HEK293 (cell line): ENCODE data around the gene PRKCE.

Experiments
- CTCF ChIP-seq: fragments of 450-650 bp; formaldehyde crosslinking; IDR thresholded peaks from 2 replicates; pipeline ENCODE4 v1.5.1; 2016; ENCODE audit warnings: missing biosample characterization, missing genetic modification characterization
- ZBTB21 ChIP-seq: fragments of 450-650 bp; formaldehyde crosslinking; IDR thresholded peaks from 2 replicates; pipeline ENCODE4 v1.5.1; 2017; ENCODE audit warnings: missing biosample characterization, missing genetic modification characterization
- ZNF292 ChIP-seq: fragments of 450-650 bp; formaldehyde crosslinking; IDR thresholded peaks from 2 replicates; pipeline ENCODE4 v1.5.1; 2016; ENCODE audit warnings: low read depth, missing biosample characterization, missing genetic modification characterization, borderline replicate concordance
- ZNF37A ChIP-seq: fragments of 450-650 bp; IDR thresholded peaks from 2 replicates; pipeline ENCODE4 v1.5.1; 2018; ENCODE audit warnings: missing biosample characterization, missing genetic modification characterization
- ZNF555 ChIP-seq: fragments of 450-650 bp; formaldehyde crosslinking; conservative IDR thresholded peaks from 2 replicates; pipeline ENCODE4 v1.5.1; 2017; ENCODE audit warnings: missing biosample characterization, mild to moderate bottlenecking, missing genetic modification characterization, inconsistent platforms
- ZNF629 ChIP-seq: fragments of 450-650 bp; formaldehyde crosslinking; IDR thresholded peaks from 2 replicates; pipeline ENCODE4 v1.5.1; 2017; ENCODE audit warnings: missing biosample characterization, missing genetic modification characterization
- ZNF658 ChIP-seq: fragments of 450-650 bp; formaldehyde crosslinking; IDR thresholded peaks from 2 replicates; pipeline ENCODE4; 2016; ENCODE audit warnings: missing biosample characterization, missing genetic modification characterization
- ZNF704 ChIP-seq: fragments of 450-650 bp; formaldehyde crosslinking; IDR thresholded peaks from 2 replicates; pipeline ENCODE4 v1.5.1; 2016; ENCODE audit warnings: missing biosample characterization, missing genetic modification characterization
- ZNF768 ChIP-seq: fragments of 450-650 bp; formaldehyde crosslinking; IDR thresholded peaks from 2 replicates; pipeline ENCODE4 v1.5.1; 2018; ENCODE audit warnings: missing biosample characterization, mild to moderate bottlenecking, missing genetic modification characterization
- ZXDB ChIP-seq: fragments of 450-650 bp; formaldehyde crosslinking; IDR thresholded peaks from 2 replicates; pipeline ENCODE4 v1.5.1; 2016; ENCODE audit warnings: missing biosample characterization, missing genetic modification characterization
- TF ChIP-seq, protein P1 (sequence below): fragments of 450-650 bp; formaldehyde crosslinking; IDR thresholded peaks from 2 replicates; pipeline ENCODE4 v1.5.1; 2016; ENCODE audit warnings: missing biosample characterization, missing genetic modification characterization

DNA sequence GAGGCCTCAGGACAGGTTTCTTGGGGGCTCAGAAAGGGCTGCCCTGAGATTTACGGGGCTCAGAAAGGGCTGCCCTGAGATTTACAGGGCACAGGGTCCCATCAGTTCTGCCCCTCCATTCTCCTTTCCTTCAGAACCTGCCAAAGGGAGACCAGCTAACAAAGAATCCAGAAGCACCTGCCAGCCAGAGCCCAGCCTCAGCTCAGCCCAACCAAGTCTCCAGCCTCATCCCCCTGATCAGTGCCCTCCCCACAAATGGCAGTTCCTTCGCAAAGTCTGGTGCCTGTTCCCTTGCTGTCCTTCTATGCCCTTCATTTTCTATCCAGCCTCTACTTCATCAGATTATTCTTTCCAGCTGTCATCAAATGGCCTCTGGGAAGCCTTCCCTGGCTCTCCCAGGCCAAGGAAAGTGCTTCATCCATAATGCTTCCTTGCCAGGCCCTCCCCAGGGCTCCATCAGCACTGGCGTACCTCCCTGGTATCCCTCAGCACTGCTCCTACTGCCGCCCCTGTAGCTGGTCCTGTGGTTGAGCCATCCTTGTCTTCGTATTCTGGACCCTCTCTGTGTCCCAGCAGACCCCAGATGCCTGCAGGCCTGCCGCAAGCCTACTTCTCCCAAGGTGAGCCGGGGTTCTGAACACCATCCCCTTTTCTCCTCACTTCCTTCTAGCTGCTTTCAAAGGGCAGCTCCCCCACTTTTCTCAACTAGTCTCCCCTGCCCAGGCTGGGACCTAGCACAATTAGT, 549.6 kb downstream of the PRKCE start:
- TF ChIP-seq ZNF629 (tag by site-specific recombination), result no peak
- no peak for TF ChIP-seq ZNF658
- no peak for TF ChIP-seq CTCF
- no peak for TF ChIP-seq ZNF292 (tag by site-specific recombination)
- no peak for TF ChIP-seq ZBTB21 (tag by site-specific recombination)
- TF ChIP-seq ZXDB (tag by site-specific recombination), result no peak
- TF ChIP-seq ZNF768 (tag by site-specific recombination), result no peak
- no peak for TF ChIP-seq ZNF704 (tag by site-specific recombination)
- no peak for TF ChIP-seq ZNF555
- no peak for TF ChIP-seq ZNF37A (tag by site-specific recombination)
- TF ChIP-seq, protein P1, sequence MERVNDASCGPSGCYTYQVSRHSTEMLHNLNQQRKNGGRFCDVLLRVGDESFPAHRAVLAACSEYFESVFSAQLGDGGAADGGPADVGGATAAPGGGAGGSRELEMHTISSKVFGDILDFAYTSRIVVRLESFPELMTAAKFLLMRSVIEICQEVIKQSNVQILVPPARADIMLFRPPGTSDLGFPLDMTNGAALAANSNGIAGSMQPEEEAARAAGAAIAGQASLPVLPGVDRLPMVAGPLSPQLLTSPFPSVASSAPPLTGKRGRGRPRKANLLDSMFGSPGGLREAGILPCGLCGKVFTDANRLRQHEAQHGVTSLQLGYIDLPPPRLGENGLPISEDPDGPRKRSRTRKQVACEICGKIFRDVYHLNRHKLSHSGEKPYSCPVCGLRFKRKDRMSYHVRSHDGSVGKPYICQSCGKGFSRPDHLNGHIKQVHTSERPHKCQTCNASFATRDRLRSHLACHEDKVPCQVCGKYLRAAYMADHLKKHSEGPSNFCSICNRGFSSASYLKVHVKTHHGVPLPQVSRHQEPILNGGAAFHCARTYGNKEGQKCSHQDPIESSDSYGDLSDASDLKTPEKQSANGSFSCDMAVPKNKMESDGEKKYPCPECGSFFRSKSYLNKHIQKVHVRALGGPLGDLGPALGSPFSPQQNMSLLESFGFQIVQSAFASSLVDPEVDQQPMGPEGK (tag by site-specific recombination), result no peak
